Activated T-cell treated with anti-CD3 and anti-CD28 coated beads, Interleukin-2, amount 50 U/mL, for 72 hours (primary cell): ENCODE data around the gene GOLGA2. TPM values are rescaled to one million over a fixed set of nuclear protein-coding genes. Genes with fewer than 3 reads are reported as not detected.

Experiments
- ATAC-seq, 2 donors: fragments of 150-1000 bp; cut with Tn5 transposase; replicated peaks in 1 of 2; 2 replicates each; pipeline ENCODE4 v1.10.0; 2021; ENCODE audit warnings: moderate library complexity in 2 of 2, mild to moderate bottlenecking in 1 of 2
- DNase-seq, 2 donors: peaks; one replicate each; pipeline ENCODE4 v3.0.0; 2021 to 2022; ENCODE audit warnings: mixed read lengths in 1 of 2
- H3K27ac Mint-ChIP-seq: one replicate; pipeline ENCODE4 v1.8.0; 2022; ENCODE audit warnings: mild to moderate bottlenecking, moderate library complexity, mixed read lengths
- H3K27me3 Mint-ChIP-seq: one replicate; pipeline ENCODE4 v1.8.0; 2022; ENCODE audit warnings: low read depth, mixed read lengths
- H3K36me3 Mint-ChIP-seq, 2 donors: one replicate each; pipeline ENCODE4 v1.8.0; 2022; ENCODE audit warnings: mixed read lengths in 2 of 2, mild to moderate bottlenecking in 1 of 2; ENCODE audit not compliant: insufficient read depth in 2 of 2
- H3K4me1 Mint-ChIP-seq: one replicate; pipeline ENCODE4 v1.8.0; 2022; ENCODE audit warnings: low read depth, mixed read lengths
- H3K4me3 Mint-ChIP-seq, 2 donors: one replicate each; pipeline ENCODE4 v1.8.0; 2022; ENCODE audit warnings: mild to moderate bottlenecking in 2 of 2, mixed read lengths in 2 of 2, moderate library complexity in 2 of 2
- H3K9me3 Mint-ChIP-seq, 2 donors: one replicate each; pipeline ENCODE4 v1.8.0; 2022; ENCODE audit warnings: mixed read lengths in 2 of 2
- total RNA-seq, 2 donors: library from RNA; stranded (reverse); gene quantifications; one replicate each; pipeline ENCODE4 v1.2.3, GENCODE V29; 2022

Gene GOLGA2
- total RNA-seq, 2 donors from 2014 or later, result 44.9 to 54.4 TPM

- no peak for ATAC-seq
- H3K9me3 Mint-ChIP-seq, result no peaks in the 10 kb centered on the region
Measured at GRCh38 chr9:128215491-128216409, 60.1 kb downstream of the GOLGA2 start.

DNA sequence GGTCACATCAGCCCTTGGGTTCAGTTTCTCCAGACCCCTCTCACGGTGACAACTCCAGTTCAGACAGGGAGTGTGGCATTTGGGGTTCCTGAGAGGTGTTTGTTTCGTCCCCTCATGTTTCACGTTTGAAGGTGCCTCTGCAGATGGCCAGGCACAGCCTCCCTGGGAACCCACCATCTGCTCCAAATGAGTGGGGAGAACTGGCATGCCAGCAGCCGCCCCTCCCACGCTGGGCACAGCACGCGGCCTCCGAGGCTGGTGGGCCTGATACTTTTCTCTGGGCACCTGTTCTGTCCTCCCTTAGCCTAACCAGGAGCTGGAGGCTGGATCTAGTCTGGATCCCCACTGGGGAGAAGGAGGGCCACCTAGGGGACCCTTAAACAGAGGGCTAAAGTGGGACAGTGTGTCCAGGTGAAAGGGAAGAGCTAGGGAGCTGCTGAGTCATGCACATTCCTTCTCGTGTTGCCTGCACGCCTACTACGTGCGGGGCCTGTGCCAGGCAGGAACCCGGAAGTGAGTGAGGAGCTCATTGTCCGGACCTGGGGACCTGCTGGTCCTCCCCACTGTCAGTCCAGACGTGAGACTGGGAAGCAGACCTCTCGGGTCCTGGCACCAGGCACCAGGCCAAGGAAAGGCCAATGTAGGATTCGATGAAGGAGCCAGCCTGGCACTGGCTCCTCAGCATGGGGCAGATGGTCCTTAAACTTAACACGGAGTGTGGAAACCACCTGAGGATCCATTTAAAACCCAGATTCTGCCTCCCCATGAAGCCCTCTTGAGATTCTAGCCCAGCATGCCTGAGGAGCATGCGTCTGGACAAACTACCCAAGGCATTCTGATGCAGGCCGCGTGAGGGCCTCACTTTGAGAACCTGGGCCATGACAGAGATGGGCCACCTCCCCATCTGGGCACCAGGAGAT is 61.0 kb downstream of the GOLGA2 start:
- DNase-seq (no peak), ATAC-seq (no peak)
- Mint-ChIP-seq H3K4me3 (no peak overlapping the region), H3K27ac (no peak overlapping the region), H3K27me3 (no peaks in the 10 kb centered on the region), H3K9me3 (no peaks in the 10 kb centered on the region), H3K4me1 (peaks cover 16% of the 10 kb centered on the region), H3K36me3 (no peaks in the 10 kb centered on the region)

More at GRCh38 chr9:128215491-128216409, 60.1 kb downstream of the GOLGA2 start:
- H3K27me3 Mint-ChIP-seq, result no peaks in the 10 kb centered on the region
- no peak overlapping the region for H3K4me3 Mint-ChIP-seq
- no peaks in the 10 kb centered on the region for H3K36me3 Mint-ChIP-seq
- no peak overlapping the region for H3K27ac Mint-ChIP-seq
- no peak for DNase-seq
- H3K4me1 Mint-ChIP-seq, result peaks cover 16% of the 10 kb centered on the region

GRCh38 chr9:128213746-128214497 is 61.9 kb downstream of the GOLGA2 start:
- no peak overlapping the region for H3K27ac Mint-ChIP-seq
- H3K36me3 Mint-ChIP-seq, result no peaks in the 10 kb centered on the region
- DNase-seq (no peak), ATAC-seq (no peak)
- H3K4me3 Mint-ChIP-seq, result no peak overlapping the region
- peaks cover 14% of the 10 kb centered on the region for H3K4me1 Mint-ChIP-seq
- H3K27me3 Mint-ChIP-seq, result no peaks in the 10 kb centered on the region
- H3K9me3 Mint-ChIP-seq, result no peaks in the 10 kb centered on the region

DNA sequence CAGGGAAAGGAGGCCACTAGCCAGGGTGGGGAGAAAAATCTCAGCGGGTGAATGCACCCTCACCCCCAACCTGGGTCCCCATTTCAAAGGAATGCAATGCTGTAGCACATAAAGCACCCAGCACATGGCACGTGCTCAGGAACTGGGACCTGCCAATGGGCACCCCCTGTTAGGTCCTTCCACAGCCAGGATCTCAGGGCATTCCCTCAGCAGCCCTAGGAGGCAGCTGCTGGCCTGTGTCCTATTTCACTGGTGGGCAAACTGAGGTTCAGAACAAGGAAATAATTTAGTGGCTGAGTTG is 63.9 kb downstream of the GOLGA2 start:
- ATAC-seq (no peak), DNase-seq (no peak)
- Mint-ChIP-seq H3K4me1 (peaks cover 3% of the 10 kb centered on the region), H3K9me3 (no peaks in the 10 kb centered on the region), H3K27ac (no peak overlapping the region), H3K27me3 (peaks cover 4% of the 10 kb centered on the region), H3K36me3 (no peaks in the 10 kb centered on the region), H3K4me3 (no peak overlapping the region)

GRCh38 chr9:128211186-128211980 is 64.4 kb downstream of the GOLGA2 start:
- peaks cover 6% of the 10 kb centered on the region for H3K27me3 Mint-ChIP-seq
- no peak for ATAC-seq
- H3K36me3 Mint-ChIP-seq, result no peaks in the 10 kb centered on the region
- no peaks in the 10 kb centered on the region for H3K9me3 Mint-ChIP-seq
- no peak for DNase-seq
- no peak overlapping the region for H3K4me3 Mint-ChIP-seq
- peaks cover 3% of the 10 kb centered on the region for H3K4me1 Mint-ChIP-seq
- no peak overlapping the region for H3K27ac Mint-ChIP-seq

DNA sequence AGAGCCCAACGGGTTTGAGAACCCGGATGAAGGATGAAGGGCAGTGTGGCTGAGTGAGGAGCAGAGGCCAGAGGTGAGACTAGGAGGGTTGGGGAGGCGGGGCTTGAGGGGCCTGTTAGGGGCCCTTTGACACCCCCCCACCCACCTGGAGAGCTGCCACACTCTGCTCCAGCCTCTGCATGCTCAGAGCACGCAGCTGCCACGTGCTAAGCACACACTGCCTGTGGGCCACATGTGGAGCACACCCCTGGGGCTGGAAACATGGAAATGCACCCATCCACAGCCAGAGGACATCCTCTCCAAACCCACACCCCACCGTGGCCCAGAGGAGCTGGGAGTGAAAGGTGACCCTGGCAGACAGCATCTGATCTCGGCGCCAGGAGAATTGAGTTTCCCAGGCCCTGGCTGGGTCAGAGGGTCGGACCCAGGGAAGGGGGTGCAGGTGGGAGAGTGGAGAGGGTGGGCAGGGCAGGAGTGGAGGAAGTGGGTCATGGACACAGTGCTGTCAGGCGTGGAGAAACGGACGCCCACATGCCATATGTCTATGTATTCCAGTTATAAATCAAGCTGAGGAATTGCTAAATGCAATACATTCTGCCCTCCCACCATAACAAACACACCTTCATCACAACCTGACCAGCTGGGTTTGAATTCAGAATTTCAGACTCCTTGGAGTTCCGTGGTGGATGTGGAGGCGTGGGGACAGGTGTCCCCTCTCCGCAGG is 66.7 kb downstream of the GOLGA2 start:
- no peak for ATAC-seq
- Mint-ChIP-seq H3K4me1 (peaks cover 4% of the 10 kb centered on the region), H3K9me3 (no peaks in the 10 kb centered on the region), H3K27ac (no peak overlapping the region), H3K27me3 (peaks cover 17% of the 10 kb centered on the region), H3K36me3 (no peaks in the 10 kb centered on the region), H3K4me3 (no peak overlapping the region)
- DNase-seq, result no peak

DNA sequence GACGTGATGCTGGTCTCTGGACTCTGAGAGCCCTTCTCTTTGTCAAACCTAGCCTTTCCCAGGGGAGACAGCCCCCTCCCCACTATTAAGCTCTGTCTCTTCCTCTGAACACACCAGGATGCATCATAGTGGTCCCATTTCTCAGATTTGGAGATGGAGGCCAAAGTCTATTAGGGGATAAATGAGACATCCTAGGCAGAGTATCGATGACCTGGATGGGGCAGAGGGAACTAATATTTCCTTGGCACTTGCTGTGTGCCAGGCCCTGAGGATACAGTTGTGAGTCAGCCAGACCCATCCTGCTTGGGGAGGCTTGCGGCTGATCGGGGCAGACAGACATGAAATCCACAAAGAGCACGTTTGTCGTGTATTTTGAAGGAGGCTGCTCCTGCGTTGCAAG is 67.4 kb downstream of the GOLGA2 start:
- peaks cover 5% of the 10 kb centered on the region for H3K4me1 Mint-ChIP-seq
- peaks cover 20% of the 10 kb centered on the region for H3K27me3 Mint-ChIP-seq
- H3K9me3 Mint-ChIP-seq, result no peaks in the 10 kb centered on the region
- ATAC-seq (no peak), DNase-seq (no peak)
- no peak overlapping the region for H3K4me3 Mint-ChIP-seq
- H3K36me3 Mint-ChIP-seq, result no peaks in the 10 kb centered on the region
- H3K27ac Mint-ChIP-seq, result no peak overlapping the region

GRCh38 chr9:128206916-128207910 is 68.6 kb downstream of the GOLGA2 start:
- ATAC-seq (no peak), DNase-seq (no peak)
- Mint-ChIP-seq H3K9me3 (no peaks in the 10 kb centered on the region), H3K27ac (no peak overlapping the region), H3K4me3 (no peak overlapping the region), H3K27me3 (peaks cover 20% of the 10 kb centered on the region), H3K4me1 (peaks cover 13% of the 10 kb centered on the region), H3K36me3 (no peaks in the 10 kb centered on the region)

DNA sequence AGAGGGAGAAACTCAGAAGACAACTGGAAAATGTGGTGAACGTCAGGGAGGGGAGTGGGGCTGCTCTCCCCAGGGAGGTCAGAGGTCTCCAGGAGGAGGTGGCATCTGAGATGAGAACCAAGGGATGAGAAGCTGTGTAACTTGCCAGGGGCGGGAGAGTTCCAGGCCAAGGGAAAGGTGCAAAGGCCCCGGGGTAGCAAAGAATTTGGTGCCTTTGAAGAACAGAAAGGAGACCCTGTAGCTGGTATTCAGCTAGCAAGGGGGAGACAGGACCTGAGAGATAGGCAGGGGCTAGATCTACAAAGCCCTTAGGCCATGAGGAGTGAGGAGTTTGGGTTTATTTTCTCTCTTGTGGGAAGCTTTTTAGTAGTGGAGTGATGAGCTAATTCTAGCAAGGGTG is 69.3 kb downstream of the GOLGA2 start:
- H3K27me3 Mint-ChIP-seq, result peaks cover 20% of the 10 kb centered on the region
- H3K9me3 Mint-ChIP-seq, result no peaks in the 10 kb centered on the region
- H3K27ac Mint-ChIP-seq, result no peak overlapping the region
- DNase-seq, result no peak
- peaks cover 21% of the 10 kb centered on the region for H3K4me1 Mint-ChIP-seq
- no peak overlapping the region for H3K4me3 Mint-ChIP-seq
- no peaks in the 10 kb centered on the region for H3K36me3 Mint-ChIP-seq
- ATAC-seq, result no peak
